Activated CD8-positive, alpha-beta memory T cell treated with anti-CD3 and anti-CD28 coated beads for 1 hour (primary cell): Measurements from ENCODE around the gene CLUH.
"Not testable (repeated sequence)": the region's sequence is repeated elsewhere in the genome, so short reads cannot be mapped to it uniquely, and the experiment has no call there.

Experiments used
- DNase-seq, 2 donors: peaks; one replicate each; pipeline ENCODE4 v3.0.0-alpha.2; 2020; ENCODE audit warnings: low read depth in 1 of 2; ENCODE audit errors: extremely low read depth in 1 of 2

Gene CLUH

GRCh38 chr17:2690165-2691068, 21.1 kb downstream of the CLUH start:
- no peak for DNase-seq

- no peak for DNase-seq
Observed at GRCh38 chr17:2689411-2690164, 22.0 kb downstream of the CLUH start.

GRCh38 chr17:2688351-2689342, 22.9 kb downstream of the CLUH start:
- DNase-seq, result no peak

- DNase-seq, result no peak
Observed at GRCh38 chr17:2687074-2687418, 24.5 kb downstream of the CLUH start.

- no peak for DNase-seq
Observed at GRCh38 chr17:2685696-2686095, 25.9 kb downstream of the CLUH start.

GRCh38 chr17:2684549-2684948, 27.0 kb downstream of the CLUH start:
- no peak for DNase-seq

GRCh38 chr17:2683912-2684311, 27.7 kb downstream of the CLUH start:
- no peak for DNase-seq

- DNase-seq, result no peak
Observed at GRCh38 chr17:2682176-2682938, 29.2 kb downstream of the CLUH start.

- no peak for DNase-seq
Observed at GRCh38 chr17:2681650-2682049, 29.9 kb downstream of the CLUH start.

GRCh38 chr17:2680961-2681360, 30.6 kb downstream of the CLUH start:
- no peak for DNase-seq

GRCh38 chr17:2679247-2679646, 32.3 kb downstream of the CLUH start:
- not testable (repeated sequence) for DNase-seq

- DNase-seq, result no peak
Observed at GRCh38 chr17:2672026-2672425, 39.5 kb downstream of the CLUH start.

- not testable (repeated sequence) for DNase-seq
Observed at GRCh38 chr17:2660410-2660809, 51.2 kb downstream of the CLUH start.

- DNase-seq, result not testable (repeated sequence)
Observed at GRCh38 chr17:2659337-2659736, 52.2 kb downstream of the CLUH start.

GRCh38 chr17:2656283-2656682, 55.3 kb downstream of the CLUH start:
- no peak for DNase-seq

GRCh38 chr17:2655546-2655945, 56.0 kb downstream of the CLUH start:
- no peak for DNase-seq

GRCh38 chr17:2652911-2653310, 58.7 kb downstream of the CLUH start:
- DNase-seq, result not testable (repeated sequence)

- no peak for DNase-seq
Observed at GRCh38 chr17:2649191-2649590, 62.4 kb downstream of the CLUH start.

GRCh38 chr17:2647957-2648356, 63.6 kb downstream of the CLUH start:
- no peak for DNase-seq

GRCh38 chr17:2644971-2645370, 66.6 kb downstream of the CLUH start:
- no peak for DNase-seq
